ENCODE results near the gene GOLGA6L9. TPM values are rescaled to one million over a fixed set of nuclear protein-coding genes. Genes with fewer than 3 reads are reported as not detected.
"Not testable (repeated sequence)": the region's sequence is repeated elsewhere in the genome, so short reads cannot be mapped to it uniquely, and the experiment has no call there.

The GOLGA6L9 gene, protein sequence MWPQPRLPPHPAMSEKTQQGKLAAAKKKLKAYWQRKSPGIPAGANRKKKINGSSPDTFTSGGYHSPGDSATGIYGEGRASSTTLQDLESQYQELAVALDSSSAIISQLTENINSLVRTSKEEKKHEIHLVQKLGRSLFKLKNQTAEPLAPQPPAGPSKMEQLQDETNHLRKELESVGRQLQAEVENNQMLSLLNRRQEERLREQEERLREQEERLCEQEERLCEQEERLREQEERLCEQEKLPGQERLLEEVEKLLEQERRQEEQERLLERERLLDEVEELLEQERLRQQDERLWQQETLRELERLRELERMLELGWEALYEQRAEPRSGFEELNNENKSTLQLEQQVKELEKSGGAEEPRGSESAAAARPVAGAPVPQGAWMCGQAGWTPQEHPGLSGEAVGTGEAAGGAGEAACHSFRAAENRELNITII
- 1 to 10 TPM; 3.6 to 5.4 TPM for total RNA-seq

- DNase-seq (ENCODE audit: low spot score), result not testable (repeated sequence)
Observed at GRCh38 chr15:82429693-82430092, at the start of gene GOLGA6L9. Gene GOLGA6L9 (plus strand): TSS chr15:82429816. CDS start chr15:82430080, 264 bp downstream.

DNA sequence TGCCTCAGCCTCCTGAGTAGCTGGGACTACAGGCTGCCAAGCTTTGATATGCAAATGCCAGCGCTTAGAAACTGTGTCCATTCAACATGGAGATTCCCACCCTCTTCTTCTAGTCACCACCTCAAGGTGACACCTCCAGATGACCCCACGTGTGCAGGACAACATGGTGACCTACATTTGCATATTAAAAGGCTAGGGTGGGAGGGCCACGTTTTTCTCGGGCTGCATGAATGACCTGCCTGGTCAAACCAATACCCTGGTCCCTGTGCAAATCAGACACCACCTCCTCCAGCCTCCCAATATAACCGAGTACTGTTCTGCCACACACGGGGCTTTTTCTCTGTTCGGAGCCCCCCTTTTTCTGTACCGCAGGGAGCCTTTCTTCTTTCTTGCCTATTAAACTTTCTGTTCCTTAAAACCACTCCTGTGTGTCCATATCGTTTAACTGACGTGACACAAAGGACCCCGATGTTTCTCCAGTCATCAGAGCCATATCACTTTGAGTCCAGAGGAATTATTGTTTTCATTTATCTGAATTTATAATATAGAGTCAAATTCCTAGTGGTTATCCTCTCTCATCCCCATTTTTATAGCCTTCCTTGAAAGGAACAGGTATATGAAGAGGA, 48.2 kb upstream of the GOLGA6L9 start:
- WGBS, result 75% methylated on average over 11 of the region's 11 CpGs
- H3K4me3 ChIP-seq; H3K27ac ChIP-seq; intact Hi-C loops (cut with DNase I); DNase-seq (ENCODE audit: low spot score); H3K4me1 ChIP-seq (replicated peaks); H3K9me3 ChIP-seq; H3K36me3 ChIP-seq; H3K27me3 ChIP-seq (replicated peaks; ENCODE audit: insufficient read depth): not testable (repeated sequence)

More at GRCh38 chr15:82429693-82430092, at the start of gene GOLGA6L9:
- H3K4me1 ChIP-seq (replicated peaks); H3K27me3 ChIP-seq (replicated peaks; ENCODE audit: insufficient read depth); H3K4me3 ChIP-seq; intact Hi-C loops (cut with DNase I); H3K27ac ChIP-seq; H3K36me3 ChIP-seq; H3K9me3 ChIP-seq: not testable (repeated sequence)
- 98% methylated on average over 7 of the region's 9 CpGs for WGBS

DNA sequence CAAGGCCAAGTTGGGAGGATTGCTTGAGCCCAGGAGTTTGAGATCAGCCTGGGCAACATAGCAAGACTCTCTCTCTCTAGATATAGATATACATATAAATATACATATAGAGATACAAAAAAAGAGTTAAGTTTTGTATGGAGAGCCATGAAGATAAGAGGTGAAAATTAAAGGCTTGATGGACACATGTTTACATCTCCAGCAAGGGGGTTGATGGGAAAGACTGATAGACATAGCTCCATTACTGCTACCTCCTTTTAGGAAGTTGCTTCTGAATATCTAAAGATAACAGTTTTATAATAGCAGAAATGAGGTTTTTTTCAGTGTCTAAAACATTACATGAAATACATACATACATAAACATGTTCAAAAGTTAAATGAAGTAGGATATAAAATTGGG, 42.4 kb upstream of the GOLGA6L9 start:
- intact Hi-C loops (cut with DNase I); DNase-seq (ENCODE audit: low spot score): not testable (repeated sequence)

DNA sequence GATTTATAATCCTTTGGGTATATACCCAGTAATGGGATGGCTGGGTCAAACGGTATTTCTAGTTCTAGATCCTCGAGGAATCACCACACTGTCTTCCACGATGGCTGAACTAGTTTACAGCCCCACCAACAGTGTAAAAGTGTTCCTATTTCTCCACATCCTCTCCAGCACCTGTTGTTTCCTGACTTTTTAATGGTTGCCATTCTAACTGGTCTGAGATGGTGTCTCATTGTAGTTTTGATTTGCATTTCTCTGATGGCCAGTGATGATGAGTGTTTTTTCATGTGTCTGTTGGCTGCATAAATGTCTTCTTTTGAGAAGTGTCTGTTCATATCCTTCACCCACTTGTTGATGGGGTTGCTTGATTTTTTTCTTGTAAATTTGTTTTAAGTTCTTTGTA, 39.5 kb upstream of the GOLGA6L9 start:
- H3K9me3 ChIP-seq; intact Hi-C loops (cut with DNase I); H3K4me1 ChIP-seq (replicated peaks); DNase-seq (ENCODE audit: low spot score); H3K27ac ChIP-seq; H3K36me3 ChIP-seq; H3K27me3 ChIP-seq (replicated peaks; ENCODE audit: insufficient read depth); H3K4me3 ChIP-seq: not testable (repeated sequence)
- WGBS, result 89% methylated on average over 3 of the region's 3 CpGs

More for the DNA sequence above, 42.4 kb upstream of the GOLGA6L9 start:
- not testable (repeated sequence) for H3K4me3 ChIP-seq; H3K27ac ChIP-seq; H3K36me3 ChIP-seq; H3K27me3 ChIP-seq (replicated peaks; ENCODE audit: insufficient read depth); H3K4me1 ChIP-seq (replicated peaks); H3K9me3 ChIP-seq

GRCh38 chr15:82392077-82392476, 37.5 kb upstream of the GOLGA6L9 start:
- H3K27me3 ChIP-seq (replicated peaks; ENCODE audit: insufficient read depth); H3K4me1 ChIP-seq (replicated peaks); H3K27ac ChIP-seq; DNase-seq (ENCODE audit: low spot score); H3K4me3 ChIP-seq; H3K9me3 ChIP-seq; intact Hi-C loops (cut with DNase I); H3K36me3 ChIP-seq: not testable (repeated sequence)
- WGBS, result 100% methylated on average over 1 of the region's 1 CpG

- H3K9me3 ChIP-seq, result no peaks in the 10 kb centered on the region
- no peak overlapping the region for H3K4me3 ChIP-seq
- H3K27me3 ChIP-seq (replicated peaks; ENCODE audit: insufficient read depth), result no peaks in the 10 kb centered on the region
- no peaks in the 10 kb centered on the region for H3K4me1 ChIP-seq (replicated peaks)
- TF ChIP-seq POLR2A (IDR thresholded peaks at IDR 0.05) (no peak), POLR2AphosphoS5 (IDR thresholded peaks at IDR 0.05) (no peak)
- TF ChIP-seq, protein P1, sequence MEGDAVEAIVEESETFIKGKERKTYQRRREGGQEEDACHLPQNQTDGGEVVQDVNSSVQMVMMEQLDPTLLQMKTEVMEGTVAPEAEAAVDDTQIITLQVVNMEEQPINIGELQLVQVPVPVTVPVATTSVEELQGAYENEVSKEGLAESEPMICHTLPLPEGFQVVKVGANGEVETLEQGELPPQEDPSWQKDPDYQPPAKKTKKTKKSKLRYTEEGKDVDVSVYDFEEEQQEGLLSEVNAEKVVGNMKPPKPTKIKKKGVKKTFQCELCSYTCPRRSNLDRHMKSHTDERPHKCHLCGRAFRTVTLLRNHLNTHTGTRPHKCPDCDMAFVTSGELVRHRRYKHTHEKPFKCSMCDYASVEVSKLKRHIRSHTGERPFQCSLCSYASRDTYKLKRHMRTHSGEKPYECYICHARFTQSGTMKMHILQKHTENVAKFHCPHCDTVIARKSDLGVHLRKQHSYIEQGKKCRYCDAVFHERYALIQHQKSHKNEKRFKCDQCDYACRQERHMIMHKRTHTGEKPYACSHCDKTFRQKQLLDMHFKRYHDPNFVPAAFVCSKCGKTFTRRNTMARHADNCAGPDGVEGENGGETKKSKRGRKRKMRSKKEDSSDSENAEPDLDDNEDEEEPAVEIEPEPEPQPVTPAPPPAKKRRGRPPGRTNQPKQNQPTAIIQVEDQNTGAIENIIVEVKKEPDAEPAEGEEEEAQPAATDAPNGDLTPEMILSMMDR (IDR thresholded peaks at IDR 0.05), result no peak
- no peak for DNase-seq (ENCODE audit: low spot score)
- no peaks in the 10 kb centered on the region for H3K36me3 ChIP-seq
- intact Hi-C loops (cut with DNase I), result no loop called here
- H3K27ac ChIP-seq, result no peak overlapping the region
- WGBS, result 92% methylated on average over 4 of the region's 4 CpGs
Observed at GRCh38 chr15:82393671-82394070, 35.9 kb upstream of the GOLGA6L9 start.

GRCh38 chr15:82395788-82396187, 33.8 kb upstream of the GOLGA6L9 start:
- H3K27ac ChIP-seq; H3K4me3 ChIP-seq; DNase-seq (ENCODE audit: low spot score); H3K36me3 ChIP-seq; H3K9me3 ChIP-seq; H3K4me1 ChIP-seq (replicated peaks); intact Hi-C loops (cut with DNase I); H3K27me3 ChIP-seq (replicated peaks; ENCODE audit: insufficient read depth): not testable (repeated sequence)
- WGBS, result 83% methylated on average over 3 of the region's 4 CpGs

DNA sequence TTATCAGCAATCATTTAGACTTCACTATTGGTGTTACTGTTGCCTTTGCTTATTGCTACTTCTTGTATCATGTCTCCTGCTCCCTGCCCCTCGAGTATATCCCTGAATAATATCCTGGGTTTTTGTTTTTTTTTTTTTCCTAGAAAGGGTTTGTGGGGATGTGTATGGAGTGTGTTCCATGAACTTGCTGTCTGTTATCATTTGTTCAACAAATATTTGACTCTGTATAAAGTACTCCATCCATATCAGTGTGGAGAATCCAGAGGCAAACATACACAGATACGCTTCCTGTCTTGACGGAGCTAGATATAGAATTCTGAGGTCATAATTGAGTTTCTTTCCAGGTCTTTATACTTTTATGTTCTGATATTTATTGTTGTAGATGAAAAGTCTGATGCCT, 31.8 kb upstream of the GOLGA6L9 start:
- H3K36me3 ChIP-seq, result no peaks in the 10 kb centered on the region
- no peaks in the 10 kb centered on the region for H3K4me1 ChIP-seq (replicated peaks)
- no peaks in the 10 kb centered on the region for H3K27me3 ChIP-seq (replicated peaks; ENCODE audit: insufficient read depth)
- TF ChIP-seq, protein P1 (IDR thresholded peaks at IDR 0.05), result no peak
- TF ChIP-seq POLR2A (IDR thresholded peaks at IDR 0.05), result no peak
- TF ChIP-seq POLR2AphosphoS5 (IDR thresholded peaks at IDR 0.05), result no peak
- no peak overlapping the region for H3K4me3 ChIP-seq
- no peak overlapping the region for H3K27ac ChIP-seq
- intact Hi-C loops (cut with DNase I), result no loop called here
- DNase-seq (ENCODE audit: low spot score), result no peak
- no peaks in the 10 kb centered on the region for H3K9me3 ChIP-seq
- 70% methylated on average over 3 of the region's 3 CpGs for WGBS
